H9 (cell line): ENCODE results near the gene LRRC8E. TPM values are rescaled to one million over a fixed set of nuclear protein-coding genes. Genes with fewer than 3 reads are reported as not detected.

Source experiments
- DNase-seq: peaks from one replicate; pipeline ENCODE4 v3.0.0-alpha.2; 2017
- H2AFZ ChIP-seq: one replicate; pipeline ENCODE4 v1.6.1; 2013; ENCODE audit warnings: mild to moderate bottlenecking, low read length, control low read depth, moderate library complexity
- H2AK5ac ChIP-seq: 2 replicates; pipeline ENCODE4 v1.6.1; 2013; ENCODE audit warnings: low read length, control low read depth, mixed read lengths; ENCODE audit not compliant: insufficient read length
- H2BK120ac ChIP-seq: one replicate; pipeline ENCODE4 v1.6.1; 2013; ENCODE audit warnings: low read depth, mild to moderate bottlenecking, low read length, control low read depth, inconsistent platforms; ENCODE audit not compliant: poor library complexity, severe bottlenecking
- H2BK12ac ChIP-seq: 2 replicates; pipeline ENCODE4 v1.6.1; 2013; ENCODE audit warnings: low read length, control low read depth, mixed read lengths, low read depth; ENCODE audit not compliant: insufficient read length
- H2BK15ac ChIP-seq: 2 replicates; pipeline ENCODE4 v1.6.1; 2013; ENCODE audit warnings: low read depth, low read length, control low read depth
- H2BK20ac ChIP-seq: one replicate; pipeline ENCODE4 v1.6.1; 2013; ENCODE audit warnings: low read depth, mild to moderate bottlenecking, low read length, control low read depth, inconsistent platforms; ENCODE audit not compliant: poor library complexity, severe bottlenecking
- H2BK5ac ChIP-seq: 2 replicates; pipeline ENCODE4 v1.6.1; 2013; ENCODE audit warnings: low read length, control low read depth, mixed read lengths; ENCODE audit not compliant: insufficient read length
- H3K14ac ChIP-seq: 2 replicates; pipeline ENCODE4 v1.6.1; 2013; ENCODE audit warnings: low read length, control low read depth; ENCODE audit not compliant: insufficient read depth
- H3K18ac ChIP-seq: 2 replicates; pipeline ENCODE4 v1.6.1; 2013; ENCODE audit warnings: low read depth, mild to moderate bottlenecking, mixed read lengths, low read length, control low read depth; ENCODE audit not compliant: insufficient read length
- H3K23ac ChIP-seq: 2 replicates; pipeline ENCODE4 v1.6.1; 2013; ENCODE audit warnings: low read length, control low read depth, mixed read lengths, low read depth; ENCODE audit not compliant: insufficient read length
- H3K23me2 ChIP-seq: 2 replicates; pipeline ENCODE4 v1.6.1; 2013; ENCODE audit warnings: low read depth, mild to moderate bottlenecking, mixed read lengths, low read length, control low read depth; ENCODE audit not compliant: insufficient read length, poor library complexity, severe bottlenecking
- H3K27ac ChIP-seq: 2 replicates; pipeline ENCODE4 v1.5.1; 2013; ENCODE audit warnings: low read length, control low read depth, mixed read lengths, low read depth; ENCODE audit not compliant: insufficient read length
- H3K27me3 ChIP-seq: 2 replicates; pipeline ENCODE4 v1.6.1; 2013; ENCODE audit warnings: low read length, control low read depth, inconsistent platforms; ENCODE audit not compliant: insufficient read depth
- H3K4ac ChIP-seq: 2 replicates; pipeline ENCODE4 v1.6.1; 2013; ENCODE audit warnings: low read depth, mild to moderate bottlenecking, control low read depth, inconsistent platforms, low read length, moderate library complexity
- H3K4me1 ChIP-seq: 2 replicates; pipeline ENCODE4 v1.6.1; 2013; ENCODE audit warnings: low read length, control low read depth, inconsistent platforms; ENCODE audit not compliant: insufficient read depth
- H3K4me2 ChIP-seq: 2 replicates; pipeline ENCODE4 v1.6.1; 2013; ENCODE audit warnings: low read length, control low read depth, mixed read lengths; ENCODE audit not compliant: insufficient read length, insufficient read depth
- H3K56ac ChIP-seq: 2 replicates; pipeline ENCODE4 v1.6.1; 2013; ENCODE audit warnings: low read depth, mild to moderate bottlenecking, mixed read lengths, low read length, control low read depth; ENCODE audit not compliant: insufficient read length
- H3K79me1 ChIP-seq: 2 replicates; pipeline ENCODE4 v1.6.1; 2013; ENCODE audit warnings: low read depth, mild to moderate bottlenecking, moderate library complexity, low read length, control low read depth, inconsistent platforms; ENCODE audit not compliant: insufficient read depth, poor library complexity, severe bottlenecking
- H3K79me2 ChIP-seq: 2 replicates; pipeline ENCODE4 v1.6.1; 2013; ENCODE audit warnings: low read length, control low read depth, inconsistent platforms; ENCODE audit not compliant: insufficient read depth
- H3K9ac ChIP-seq: 2 replicates; pipeline ENCODE4 v1.6.1; 2013; ENCODE audit warnings: low read length, control low read depth, mixed read lengths; ENCODE audit not compliant: insufficient read length; ENCODE audit errors: extremely low read depth
- H3K9me3 ChIP-seq: one replicate; pipeline ENCODE4 v1.6.1; 2013; ENCODE audit warnings: low read depth, low read length, inconsistent platforms; ENCODE audit not compliant: control insufficient read depth
- H3T11ph ChIP-seq: one replicate; pipeline ENCODE4 v1.6.1; 2013; ENCODE audit warnings: mild to moderate bottlenecking, low read length, control low read depth, inconsistent platforms
- H4K20me1 ChIP-seq: one replicate; pipeline ENCODE4 v1.6.1; 2013; ENCODE audit not compliant: control insufficient read depth, insufficient read length, insufficient read depth
- H4K5ac ChIP-seq: 2 replicates; pipeline ENCODE4 v1.6.1; 2013; ENCODE audit warnings: low read depth, mild to moderate bottlenecking, mixed read lengths, low read length, control low read depth; ENCODE audit not compliant: insufficient read length
- H4K8ac ChIP-seq: replicated peaks from 2 replicates; pipeline ENCODE4 v1.6.1; 2013; ENCODE audit warnings: low read length, control low read depth, mixed read lengths, low read depth; ENCODE audit not compliant: insufficient read length
- H4K91ac ChIP-seq: 2 replicates; pipeline ENCODE4 v1.6.1; 2013; ENCODE audit warnings: low read depth, mild to moderate bottlenecking, moderate library complexity, mixed read lengths, low read length, control low read depth; ENCODE audit not compliant: insufficient read length
- H3K27ac Mint-ChIP-seq, 3 experiments: 2 replicates in 2 of 3; 3 replicates in 1 of 3; pipeline ENCODE4 v1.8.0; 2020 to 2021; ENCODE audit warnings: mixed read lengths in 3 of 3, mild to moderate bottlenecking in 1 of 3, moderate library complexity in 1 of 3
- H3K27me3 Mint-ChIP-seq: 2 replicates; pipeline ENCODE4 v1.8.0; 2021; ENCODE audit warnings: low read depth, mild to moderate bottlenecking, moderate library complexity, mixed read lengths
- H3K36me3 Mint-ChIP-seq, 3 experiments: 2 replicates in 2 of 3; 3 replicates in 1 of 3; pipeline ENCODE4 v1.8.0; 2020 to 2021; ENCODE audit warnings: low read depth in 3 of 3, mixed read lengths in 3 of 3; ENCODE audit not compliant: insufficient read depth in 1 of 3
- H3K4me1 Mint-ChIP-seq, 2 experiments: 2 replicates each; pipeline ENCODE4 v1.8.0; 2020; ENCODE audit warnings: mixed read lengths in 2 of 2
- H3K4me3 Mint-ChIP-seq, 2 experiments: 2 replicates in 1 of 2; 3 replicates in 1 of 2; pipeline ENCODE4 v1.8.0; 2020 to 2021; ENCODE audit warnings: mild to moderate bottlenecking in 2 of 2, mixed read lengths in 2 of 2, moderate library complexity in 1 of 2
- H3K9me3 Mint-ChIP-seq, 2 experiments: 2 replicates in 1 of 2; 3 replicates in 1 of 2; pipeline ENCODE4 v1.8.0; 2020; ENCODE audit warnings: mild to moderate bottlenecking in 2 of 2, mixed read lengths in 2 of 2, moderate library complexity in 1 of 2
- CTCF ChIP-seq: fragments of 200-600 bp; sonication (generic); conservative IDR thresholded peaks from 3 replicates; pipeline ENCODE4 v1.8.0; 2021; ENCODE audit warnings: antibody characterized with exemption, mild to moderate bottlenecking
- WGBS: extraction: QIAGEN DNeasy Blood & Tissue Kit; methylation state at CpG from one replicate; pipeline ENCODE4 v1.1.7; 2013; ENCODE audit warnings: missing lambda C conversion rate, low lambda C conversion rate, mixed read lengths; ENCODE audit not compliant: insufficient read length; ENCODE audit errors: extremely low coverage; 5-methylcytosine and 5-hydroxymethylcytosine counted together
- total RNA-seq: library from RNA; stranded (reverse); gene quantifications from 2 replicates; pipeline ENCODE4 v1.2.1, GENCODE V29; 2021

The LRRC8E gene
- total RNA-seq, 1 experiment from 2014 or later: 4.8 TPM

GRCh38 chr19:7883796-7884570 lies 4.3 kb upstream of the LRRC8E start:
- H3K4me3 Mint-ChIP-seq: no peak overlapping the region
- Histone ChIP-seq H3K56ac (no peak overlapping the region), H4K20me1 (no peaks in the 10 kb centered on the region), H2AFZ (no peak overlapping the region), H2AK5ac (no peak overlapping the region), H2BK120ac (no peak overlapping the region), H3K27ac (no peak overlapping the region), H3T11ph (no peak overlapping the region), H3K14ac (no peak overlapping the region), H4K91ac (no peak overlapping the region), H2BK12ac (no peak overlapping the region), H3K23ac (no peak overlapping the region), H4K5ac (no peak overlapping the region), H2BK15ac (no peak overlapping the region), H3K9me3 (no peaks in the 10 kb centered on the region), H3K4me1 (no peaks in the 10 kb centered on the region), H2BK5ac (no peak overlapping the region), H3K9ac (no peak overlapping the region), H3K27me3 (no peaks in the 10 kb centered on the region), H3K23me2 (peaks cover 3% of the 10 kb centered on the region), H3K4me2 (no peak overlapping the region), H3K79me2 (no peaks in the 10 kb centered on the region), H3K79me1 (no peaks in the 10 kb centered on the region), H3K4ac (no peak overlapping the region), H3K18ac (no peak overlapping the region), H2BK20ac (no peak overlapping the region), H4K8ac (no peak overlapping the region)
- H3K36me3 Mint-ChIP-seq: no peaks in the 10 kb centered on the region
- H3K27ac Mint-ChIP-seq: peak overlapping the region in 1 of 3 experiments; percentile 57; a peak in 1 of 7 replicates
- no peak for DNase-seq
- H3K4me1 Mint-ChIP-seq: peaks cover 4 to 7% of the 10 kb centered on the region in 2 experiments
- no peak for TF ChIP-seq CTCF
- peaks cover 21% of the 10 kb centered on the region for H3K27me3 Mint-ChIP-seq
- WGBS: no CpG with 5 or more reads among the region's 2 CpGs
- H3K9me3 Mint-ChIP-seq: peaks cover 5 to 10% of the 10 kb centered on the region in 2 experiments; a peak in 3 of 5 replicates
